ENCODE measurements around the gene CHGA.

The CHGA gene

GRCh38 chr14:92906420-92906819 lies 16.5 kb upstream of the CHGA start:
- no peak for DNase-seq

- DNase-seq, result no peak
Measured at GRCh38 chr14:92906823-92907222, 16.1 kb upstream of the CHGA start.

GRCh38 chr14:92907316-92907911 lies 15.5 kb upstream of the CHGA start:
- DNase-seq, result no peak

GRCh38 chr14:92914087-92914656 lies 8.8 kb upstream of the CHGA start:
- DNase-seq, result no peak

GRCh38 chr14:92916201-92916600 lies 6.7 kb upstream of the CHGA start:
- no peak for DNase-seq

GRCh38 chr14:92917041-92917940 lies 5.7 kb upstream of the CHGA start:
- DNase-seq, result peak; percentile 99

GRCh38 chr14:92917956-92918355 lies 5.0 kb upstream of the CHGA start:
- no peak for DNase-seq

GRCh38 chr14:92920001-92920400 lies 2.9 kb upstream of the CHGA start:
- no peak for DNase-seq

GRCh38 chr14:92922155-92922735 lies 705 bp upstream of the CHGA start:
- peak; percentile 67 for DNase-seq

- DNase-seq, result no peak
Measured at GRCh38 chr14:92923744-92924103, 774 bp downstream of the CHGA start.

- no peak for DNase-seq
Measured at GRCh38 chr14:92924247-92924646, 1.3 kb downstream of the CHGA start.

- DNase-seq, result no peak
Measured at GRCh38 chr14:92925446-92925845, 2.5 kb downstream of the CHGA start.

- DNase-seq, result no peak
Measured at GRCh38 chr14:92926180-92926845, 3.4 kb downstream of the CHGA start.

- DNase-seq, result no peak
Measured at GRCh38 chr14:92926931-92927330, 4.0 kb downstream of the CHGA start.

GRCh38 chr14:92927349-92928257 lies 4.7 kb downstream of the CHGA start:
- DNase-seq, result no peak

GRCh38 chr14:92928258-92928629 lies 5.3 kb downstream of the CHGA start:
- DNase-seq, result no peak

- no peak for DNase-seq
Measured at GRCh38 chr14:92928961-92929688, 6.2 kb downstream of the CHGA start.

- no peak for DNase-seq
Measured at GRCh38 chr14:92929689-92930608, 7.0 kb downstream of the CHGA start.

GRCh38 chr14:92930737-92931602 lies 8.0 kb downstream of the CHGA start:
- DNase-seq, result no peak
